ENCODE measurements around the gene HS6ST2.

DNA sequence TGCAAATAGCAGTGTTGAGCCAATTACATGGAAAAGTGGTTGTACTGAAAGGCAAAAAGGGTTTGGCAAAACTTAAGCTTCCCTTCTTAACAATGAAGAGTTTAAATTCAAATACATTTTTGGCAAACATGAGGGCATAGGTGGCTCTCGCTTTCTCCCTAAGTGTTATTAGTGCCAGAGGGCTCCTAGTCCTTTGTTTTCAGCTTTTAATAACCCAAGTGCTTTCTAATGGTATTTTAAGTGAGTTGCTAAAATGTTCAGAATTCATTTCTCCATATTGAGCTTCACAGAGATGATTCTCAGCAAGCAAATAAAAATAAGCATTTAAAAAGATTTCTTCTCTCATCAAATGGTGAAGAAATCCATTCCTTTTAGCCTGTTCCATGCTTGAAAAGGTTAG, 123.7 kb downstream of the HS6ST2 start:
- TF ChIP-seq SP1 (CRISPR knock-in tag; conservative IDR thresholded peaks at IDR 0.05) (no peak), CREB1 (CRISPR knock-in tag; IDR thresholded peaks at IDR 0.05) (no peak), IRF2 (CRISPR knock-in tag; IDR thresholded peaks at IDR 0.05; ENCODE audit: borderline replicate concordance, low read depth) (no peak), ATF1 (CRISPR knock-in tag; IDR thresholded peaks at IDR 0.05) (no peak), ZNF416 (CRISPR knock-in tag; IDR thresholded peaks at IDR 0.05) (no peak), FOXJ3 (CRISPR knock-in tag; IDR thresholded peaks at IDR 0.05; ENCODE audit: borderline replicate concordance) (no peak), NR3C1 (CRISPR knock-in tag; conservative IDR thresholded peaks at IDR 0.05; ENCODE audit: low read depth) (no peak), ZNF121 (CRISPR knock-in tag; IDR thresholded peaks at IDR 0.05) (no peak), ZBTB21 (CRISPR knock-in tag; IDR thresholded peaks at IDR 0.05; ENCODE audit: borderline replicate concordance) (no peak)
- TF ChIP-seq, protein P1, sequence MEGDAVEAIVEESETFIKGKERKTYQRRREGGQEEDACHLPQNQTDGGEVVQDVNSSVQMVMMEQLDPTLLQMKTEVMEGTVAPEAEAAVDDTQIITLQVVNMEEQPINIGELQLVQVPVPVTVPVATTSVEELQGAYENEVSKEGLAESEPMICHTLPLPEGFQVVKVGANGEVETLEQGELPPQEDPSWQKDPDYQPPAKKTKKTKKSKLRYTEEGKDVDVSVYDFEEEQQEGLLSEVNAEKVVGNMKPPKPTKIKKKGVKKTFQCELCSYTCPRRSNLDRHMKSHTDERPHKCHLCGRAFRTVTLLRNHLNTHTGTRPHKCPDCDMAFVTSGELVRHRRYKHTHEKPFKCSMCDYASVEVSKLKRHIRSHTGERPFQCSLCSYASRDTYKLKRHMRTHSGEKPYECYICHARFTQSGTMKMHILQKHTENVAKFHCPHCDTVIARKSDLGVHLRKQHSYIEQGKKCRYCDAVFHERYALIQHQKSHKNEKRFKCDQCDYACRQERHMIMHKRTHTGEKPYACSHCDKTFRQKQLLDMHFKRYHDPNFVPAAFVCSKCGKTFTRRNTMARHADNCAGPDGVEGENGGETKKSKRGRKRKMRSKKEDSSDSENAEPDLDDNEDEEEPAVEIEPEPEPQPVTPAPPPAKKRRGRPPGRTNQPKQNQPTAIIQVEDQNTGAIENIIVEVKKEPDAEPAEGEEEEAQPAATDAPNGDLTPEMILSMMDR (IDR thresholded peaks at IDR 0.05) = no peak
- TF ChIP-seq, protein P2, sequence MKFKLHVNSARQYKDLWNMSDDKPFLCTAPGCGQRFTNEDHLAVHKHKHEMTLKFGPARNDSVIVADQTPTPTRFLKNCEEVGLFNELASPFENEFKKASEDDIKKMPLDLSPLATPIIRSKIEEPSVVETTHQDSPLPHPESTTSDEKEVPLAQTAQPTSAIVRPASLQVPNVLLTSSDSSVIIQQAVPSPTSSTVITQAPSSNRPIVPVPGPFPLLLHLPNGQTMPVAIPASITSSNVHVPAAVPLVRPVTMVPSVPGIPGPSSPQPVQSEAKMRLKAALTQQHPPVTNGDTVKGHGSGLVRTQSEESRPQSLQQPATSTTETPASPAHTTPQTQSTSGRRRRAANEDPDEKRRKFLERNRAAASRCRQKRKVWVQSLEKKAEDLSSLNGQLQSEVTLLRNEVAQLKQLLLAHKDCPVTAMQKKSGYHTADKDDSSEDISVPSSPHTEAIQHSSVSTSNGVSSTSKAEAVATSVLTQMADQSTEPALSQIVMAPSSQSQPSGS (CRISPR knock-in tag; IDR thresholded peaks at IDR 0.05; ENCODE audit: borderline replicate concordance, low read depth) = no peak
- TF ChIP-seq, protein P3, sequence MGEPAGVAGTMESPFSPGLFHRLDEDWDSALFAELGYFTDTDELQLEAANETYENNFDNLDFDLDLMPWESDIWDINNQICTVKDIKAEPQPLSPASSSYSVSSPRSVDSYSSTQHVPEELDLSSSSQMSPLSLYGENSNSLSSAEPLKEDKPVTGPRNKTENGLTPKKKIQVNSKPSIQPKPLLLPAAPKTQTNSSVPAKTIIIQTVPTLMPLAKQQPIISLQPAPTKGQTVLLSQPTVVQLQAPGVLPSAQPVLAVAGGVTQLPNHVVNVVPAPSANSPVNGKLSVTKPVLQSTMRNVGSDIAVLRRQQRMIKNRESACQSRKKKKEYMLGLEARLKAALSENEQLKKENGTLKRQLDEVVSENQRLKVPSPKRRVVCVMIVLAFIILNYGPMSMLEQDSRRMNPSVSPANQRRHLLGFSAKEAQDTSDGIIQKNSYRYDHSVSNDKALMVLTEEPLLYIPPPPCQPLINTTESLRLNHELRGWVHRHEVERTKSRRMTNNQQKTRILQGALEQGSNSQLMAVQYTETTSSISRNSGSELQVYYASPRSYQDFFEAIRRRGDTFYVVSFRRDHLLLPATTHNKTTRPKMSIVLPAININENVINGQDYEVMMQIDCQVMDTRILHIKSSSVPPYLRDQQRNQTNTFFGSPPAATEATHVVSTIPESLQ (CRISPR knock-in tag; IDR thresholded peaks at IDR 0.05) = no peak
- TF ChIP-seq, protein P4, sequence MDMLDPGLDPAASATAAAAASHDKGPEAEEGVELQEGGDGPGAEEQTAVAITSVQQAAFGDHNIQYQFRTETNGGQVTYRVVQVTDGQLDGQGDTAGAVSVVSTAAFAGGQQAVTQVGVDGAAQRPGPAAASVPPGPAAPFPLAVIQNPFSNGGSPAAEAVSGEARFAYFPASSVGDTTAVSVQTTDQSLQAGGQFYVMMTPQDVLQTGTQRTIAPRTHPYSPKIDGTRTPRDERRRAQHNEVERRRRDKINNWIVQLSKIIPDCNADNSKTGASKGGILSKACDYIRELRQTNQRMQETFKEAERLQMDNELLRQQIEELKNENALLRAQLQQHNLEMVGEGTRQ (CRISPR knock-in tag; IDR thresholded peaks at IDR 0.05) = no peak
- TF ChIP-seq, protein P5, sequence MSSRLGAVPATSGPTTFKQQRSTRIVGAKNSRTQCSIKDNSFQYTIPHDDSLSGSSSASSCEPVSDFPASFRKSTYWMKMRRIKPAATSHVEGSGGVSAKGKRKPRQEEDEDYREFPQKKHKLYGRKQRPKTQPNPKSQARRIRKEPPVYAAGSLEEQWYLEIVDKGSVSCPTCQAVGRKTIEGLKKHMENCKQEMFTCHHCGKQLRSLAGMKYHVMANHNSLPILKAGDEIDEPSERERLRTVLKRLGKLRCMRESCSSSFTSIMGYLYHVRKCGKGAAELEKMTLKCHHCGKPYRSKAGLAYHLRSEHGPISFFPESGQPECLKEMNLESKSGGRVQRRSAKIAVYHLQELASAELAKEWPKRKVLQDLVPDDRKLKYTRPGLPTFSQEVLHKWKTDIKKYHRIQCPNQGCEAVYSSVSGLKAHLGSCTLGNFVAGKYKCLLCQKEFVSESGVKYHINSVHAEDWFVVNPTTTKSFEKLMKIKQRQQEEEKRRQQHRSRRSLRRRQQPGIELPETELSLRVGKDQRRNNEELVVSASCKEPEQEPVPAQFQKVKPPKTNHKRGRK (CRISPR knock-in tag; IDR thresholded peaks at IDR 0.05; ENCODE audit: borderline replicate concordance) = no peak

Data from WTC11 (cell line).